Duodenal mucosa (tissue), 2 donors: ENCODE measurements around the gene PID1.

Source experiments
- H3K27ac ChIP-seq: one replicate; pipeline ENCODE4 v1.7.0; 2013; ENCODE audit warnings: low read depth, low read length
- H3K27me3 ChIP-seq, 2 donors: one replicate each; pipeline ENCODE4 v1.7.0; 2013; ENCODE audit warnings: low read length in 2 of 2, control low read depth in 1 of 2; ENCODE audit not compliant: insufficient read depth in 2 of 2, control insufficient read depth in 1 of 2
- H3K36me3 ChIP-seq, 2 donors: one replicate each; pipeline ENCODE4 v1.7.0; 2013; ENCODE audit warnings: low read length in 2 of 2, control low read depth in 1 of 2; ENCODE audit not compliant: insufficient read depth in 2 of 2, control insufficient read depth in 1 of 2
- H3K4me1 ChIP-seq, 2 donors: one replicate each; pipeline ENCODE4 v1.7.0; 2013; ENCODE audit warnings: low read length in 2 of 2, control low read depth in 1 of 2; ENCODE audit not compliant: insufficient read depth in 2 of 2, control insufficient read depth in 1 of 2
- H3K4me3 ChIP-seq, 2 donors: one replicate each; pipeline ENCODE4 v1.7.0; 2013; ENCODE audit warnings: low read length in 2 of 2, low read depth in 1 of 2
- H3K9ac ChIP-seq, 2 donors: one replicate each; pipeline ENCODE4 v1.7.0; 2013; ENCODE audit warnings: low read length in 2 of 2, low read depth in 1 of 2
- H3K9me3 ChIP-seq, 2 donors: one replicate each; pipeline ENCODE4 v1.7.0; 2013; ENCODE audit warnings: low read length in 2 of 2, control low read depth in 1 of 2; ENCODE audit not compliant: control insufficient read depth in 1 of 2

PID1 gene

GRCh38 chr2:229133155-229133772 lies 137.8 kb downstream of the PID1 start:
- Histone ChIP-seq H3K27ac (no peak overlapping the region), H3K27me3 (no peaks in the 10 kb centered on the region), H3K4me3 (no peak overlapping the region), H3K36me3 (no peaks in the 10 kb centered on the region), H3K9ac (no peak overlapping the region), H3K4me1 (peaks cover 5 to 14% of the 10 kb centered on the region in 2 donors), H3K9me3 (peaks cover 0 to 3% of the 10 kb centered on the region in 2 donors)

GRCh38 chr2:229132236-229132635 lies 138.9 kb downstream of the PID1 start:
- Histone ChIP-seq H3K27ac (no peak overlapping the region), H3K4me1 (peaks cover 5 to 10% of the 10 kb centered on the region in 2 donors)

GRCh38 chr2:229130522-229130921 lies 140.6 kb downstream of the PID1 start:
- Histone ChIP-seq H3K4me3 (no peak overlapping the region), H3K9ac (no peak overlapping the region), H3K4me1 (peaks cover 5 to 10% of the 10 kb centered on the region in 2 donors), H3K9me3 (no peaks in the 10 kb centered on the region), H3K27ac (no peak overlapping the region), H3K36me3 (no peaks in the 10 kb centered on the region), H3K27me3 (no peaks in the 10 kb centered on the region)

More at GRCh38 chr2:229132236-229132635, 138.9 kb downstream of the PID1 start:
- H3K27me3 ChIP-seq = no peaks in the 10 kb centered on the region
- no peak overlapping the region for H3K9ac ChIP-seq
- H3K4me3 ChIP-seq = no peak overlapping the region
- no peaks in the 10 kb centered on the region for H3K36me3 ChIP-seq
- H3K9me3 ChIP-seq = peaks cover 0 to 3% of the 10 kb centered on the region in 2 donors

- H3K9me3 ChIP-seq = no peaks in the 10 kb centered on the region
- no peak overlapping the region for H3K27ac ChIP-seq
- no peak overlapping the region for H3K9ac ChIP-seq
- H3K27me3 ChIP-seq = no peaks in the 10 kb centered on the region
- H3K36me3 ChIP-seq = no peaks in the 10 kb centered on the region
- peak overlapping the region; percentile 1 to 34 for H3K4me3 ChIP-seq
- peaks cover 5 to 10% of the 10 kb centered on the region in 2 donors for H3K4me1 ChIP-seq
Observed at GRCh38 chr2:229129738-229130371, 141.2 kb downstream of the PID1 start.

- peaks cover 5 to 10% of the 10 kb centered on the region in 2 donors for H3K4me1 ChIP-seq
- no peak overlapping the region for H3K4me3 ChIP-seq
- no peaks in the 10 kb centered on the region for H3K9me3 ChIP-seq
- H3K27ac ChIP-seq = no peak overlapping the region
- H3K9ac ChIP-seq = no peak overlapping the region
- no peaks in the 10 kb centered on the region for H3K27me3 ChIP-seq
- H3K36me3 ChIP-seq = no peaks in the 10 kb centered on the region
Observed at GRCh38 chr2:229127471-229127870, 143.6 kb downstream of the PID1 start.

- H3K27ac ChIP-seq = no peak overlapping the region
- no peaks in the 10 kb centered on the region for H3K36me3 ChIP-seq
- H3K9ac ChIP-seq = no peak overlapping the region
- peaks cover 5 to 10% of the 10 kb centered on the region in 2 donors for H3K4me1 ChIP-seq
- no peaks in the 10 kb centered on the region for H3K9me3 ChIP-seq
- no peaks in the 10 kb centered on the region for H3K27me3 ChIP-seq
- no peak overlapping the region for H3K4me3 ChIP-seq
Observed at GRCh38 chr2:229126066-229126465, 145.0 kb downstream of the PID1 start.

GRCh38 chr2:229124136-229124535 lies 147.0 kb downstream of the PID1 start:
- Histone ChIP-seq H3K27me3 (no peaks in the 10 kb centered on the region), H3K4me1 (no peaks in the 10 kb centered on the region), H3K36me3 (no peaks in the 10 kb centered on the region), H3K27ac (no peak overlapping the region), H3K4me3 (no peak overlapping the region), H3K9ac (no peak overlapping the region), H3K9me3 (no peaks in the 10 kb centered on the region)

GRCh38 chr2:229118927-229119326 lies 152.2 kb downstream of the PID1 start:
- no peak overlapping the region for H3K27ac ChIP-seq
- no peaks in the 10 kb centered on the region for H3K36me3 ChIP-seq
- H3K4me1 ChIP-seq = no peaks in the 10 kb centered on the region
- no peak overlapping the region for H3K4me3 ChIP-seq
- no peaks in the 10 kb centered on the region for H3K27me3 ChIP-seq
- no peak overlapping the region for H3K9ac ChIP-seq
- no peaks in the 10 kb centered on the region for H3K9me3 ChIP-seq

GRCh38 chr2:229118336-229118735 lies 152.8 kb downstream of the PID1 start:
- Histone ChIP-seq H3K9ac (no peak overlapping the region), H3K9me3 (no peaks in the 10 kb centered on the region), H3K4me3 (no peak overlapping the region), H3K27me3 (no peaks in the 10 kb centered on the region), H3K36me3 (no peaks in the 10 kb centered on the region), H3K27ac (no peak overlapping the region), H3K4me1 (no peaks in the 10 kb centered on the region)

- H3K27ac ChIP-seq = no peak overlapping the region
- no peaks in the 10 kb centered on the region for H3K27me3 ChIP-seq
- H3K9me3 ChIP-seq = no peaks in the 10 kb centered on the region
- H3K9ac ChIP-seq = no peak overlapping the region
- no peaks in the 10 kb centered on the region for H3K4me1 ChIP-seq
- no peaks in the 10 kb centered on the region for H3K36me3 ChIP-seq
- no peak overlapping the region for H3K4me3 ChIP-seq
Observed at GRCh38 chr2:229111744-229112143, 159.3 kb downstream of the PID1 start.
